SHP77 treated with DMSO at 0.1 percent for 48 hours (cell line): ENCODE results near the gene MAD1L1.

Source experiments
- DNase-seq: peaks from one replicate; lab custom pipeline; 2025; lab: John Stamatoyannopoulos, UW

The MAD1L1 gene

GRCh38 chr7:2012044-2012900 is 220.5 kb downstream of the MAD1L1 start:
- DNase-seq, result no peak

- DNase-seq, result no peak
These were observed 221.3 kb downstream of the MAD1L1 start for GRCh38 chr7:2011266-2012043.

- DNase-seq, result no peak
These were observed 222.0 kb downstream of the MAD1L1 start for GRCh38 chr7:2010551-2011265.

GRCh38 chr7:2010101-2010500 is 222.6 kb downstream of the MAD1L1 start:
- DNase-seq, result no peak

- DNase-seq, result no peak
These were observed 223.2 kb downstream of the MAD1L1 start for GRCh38 chr7:2009541-2010001.

GRCh38 chr7:2008936-2009540 is 223.7 kb downstream of the MAD1L1 start:
- no peak for DNase-seq

GRCh38 chr7:2008101-2008935 is 224.4 kb downstream of the MAD1L1 start:
- no peak for DNase-seq

- DNase-seq, result no peak
These were observed 225.2 kb downstream of the MAD1L1 start for GRCh38 chr7:2007551-2007950.

GRCh38 chr7:2006921-2007381 is 225.8 kb downstream of the MAD1L1 start:
- DNase-seq, result no peak

GRCh38 chr7:2006231-2006771 is 226.4 kb downstream of the MAD1L1 start:
- no peak for DNase-seq

- DNase-seq, result no peak
These were observed 227.0 kb downstream of the MAD1L1 start for GRCh38 chr7:2005786-2006185.

- DNase-seq, result no peak
These were observed 227.7 kb downstream of the MAD1L1 start for GRCh38 chr7:2004841-2005725.

GRCh38 chr7:2003931-2004812 is 228.6 kb downstream of the MAD1L1 start:
- DNase-seq, result no peak

- DNase-seq, result no peak
These were observed 229.3 kb downstream of the MAD1L1 start for GRCh38 chr7:2003451-2003930.

GRCh38 chr7:2002561-2003450 is 229.9 kb downstream of the MAD1L1 start:
- DNase-seq, result no peak

- DNase-seq, result no peak
These were observed 230.9 kb downstream of the MAD1L1 start for GRCh38 chr7:2001601-2002442.
